CD4-positive, alpha-beta T cell treated with Interleukin-17A for 4 hours (primary cell): ENCODE measurements around the gene CASS4.
A peak's percentile ranks its signal among the peaks of the same experiment; 100 is the strongest.

Source experiments
- DNase-seq: peaks from one replicate; pipeline ENCODE4 v3.0.0-alpha.2; 2020; ENCODE audit warnings: mixed read lengths

CASS4 gene

DNA sequence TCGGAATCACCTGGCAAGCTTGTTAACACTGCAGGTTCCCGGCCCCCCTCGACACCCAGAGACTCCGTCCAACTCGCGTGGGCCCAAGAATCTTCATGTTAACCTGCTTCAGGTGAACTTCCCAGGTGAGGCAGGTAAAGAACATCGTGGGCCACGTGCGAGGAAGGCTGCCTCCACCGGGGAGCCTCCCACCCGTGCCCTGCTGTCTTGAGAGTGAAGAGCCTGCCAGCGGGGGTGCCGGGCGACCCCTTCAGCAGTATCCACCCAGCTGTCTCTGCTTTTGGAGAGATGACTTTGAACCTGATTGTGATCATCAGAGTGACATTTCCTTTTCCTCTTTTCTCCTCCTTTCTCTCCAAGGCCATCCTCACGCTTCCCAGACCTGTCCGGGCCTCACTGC is 33.5 kb downstream of the CASS4 start:
- no peak for DNase-seq

DNA sequence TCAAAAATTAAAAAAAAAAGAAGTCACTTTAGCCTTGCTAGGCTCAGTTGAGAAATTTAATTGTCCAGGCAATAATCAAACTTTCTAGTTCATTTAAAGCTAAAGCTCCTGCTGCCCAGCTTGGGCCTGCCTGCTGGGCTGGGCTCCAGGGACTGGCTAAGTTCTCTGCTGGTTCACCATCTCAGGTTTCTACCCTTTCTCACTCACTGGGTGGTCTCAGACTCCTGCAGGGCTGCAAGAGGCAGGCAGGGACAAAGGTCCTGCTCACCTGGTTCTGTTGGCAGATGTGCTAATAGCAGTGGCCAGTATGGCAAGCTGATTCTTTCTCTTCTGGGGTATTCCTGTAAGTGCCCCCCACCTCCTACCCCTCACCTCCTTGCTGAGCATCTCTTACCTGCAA is 35.2 kb downstream of the CASS4 start:
- no peak for DNase-seq

DNA sequence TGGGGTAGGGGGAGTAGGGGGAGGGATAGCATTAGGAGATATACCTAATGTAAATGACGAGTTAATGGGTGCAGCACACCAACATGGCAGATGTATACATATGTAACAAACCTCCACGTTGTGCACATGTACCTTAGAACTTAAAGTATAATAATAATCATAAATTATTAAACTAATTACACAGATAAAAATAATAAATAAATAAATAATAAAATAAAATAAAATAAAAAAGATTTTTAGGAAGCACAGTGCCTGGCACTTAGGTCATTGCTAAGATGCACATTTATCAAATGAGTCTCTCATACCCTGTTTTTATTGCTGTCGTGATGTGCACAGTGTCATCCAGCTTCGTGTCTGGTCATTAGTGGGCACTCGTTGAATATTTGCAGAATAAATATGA is 37.4 kb downstream of the CASS4 start:
- DNase-seq = no peak

DNA sequence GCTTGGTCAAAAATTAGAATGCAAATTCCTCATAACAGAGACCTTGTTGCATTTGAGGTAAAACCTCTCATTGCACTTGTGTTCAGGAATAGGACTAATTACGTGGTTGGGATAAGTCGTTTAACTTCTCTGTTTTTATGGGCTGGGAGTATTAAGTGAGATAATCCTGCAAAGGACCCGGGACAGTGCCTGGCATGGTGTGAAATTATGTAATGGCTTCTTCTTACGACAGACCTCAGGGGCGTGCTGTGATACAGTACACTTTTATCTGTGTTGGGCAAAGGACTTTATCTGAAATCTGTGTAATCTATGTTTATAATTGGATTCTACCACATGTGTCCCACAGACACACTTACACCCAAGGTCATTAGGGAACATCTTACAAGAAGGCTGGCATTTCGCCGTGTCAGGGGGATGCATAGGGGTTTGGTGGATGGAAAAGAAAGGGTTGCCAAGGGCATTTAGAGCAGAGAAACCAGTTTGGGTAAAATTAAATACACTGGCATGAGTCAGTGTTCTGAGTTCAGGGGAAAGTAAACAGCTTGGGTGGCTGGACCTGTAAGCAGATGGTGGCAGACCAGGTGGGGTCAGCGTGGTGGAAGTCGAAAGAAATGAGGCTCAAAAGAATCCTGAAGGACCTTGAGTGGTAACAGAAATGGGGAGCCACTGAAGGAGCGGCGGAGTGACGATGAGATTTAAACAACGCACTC is 39.2 kb downstream of the CASS4 start:
- no peak for DNase-seq

DNA sequence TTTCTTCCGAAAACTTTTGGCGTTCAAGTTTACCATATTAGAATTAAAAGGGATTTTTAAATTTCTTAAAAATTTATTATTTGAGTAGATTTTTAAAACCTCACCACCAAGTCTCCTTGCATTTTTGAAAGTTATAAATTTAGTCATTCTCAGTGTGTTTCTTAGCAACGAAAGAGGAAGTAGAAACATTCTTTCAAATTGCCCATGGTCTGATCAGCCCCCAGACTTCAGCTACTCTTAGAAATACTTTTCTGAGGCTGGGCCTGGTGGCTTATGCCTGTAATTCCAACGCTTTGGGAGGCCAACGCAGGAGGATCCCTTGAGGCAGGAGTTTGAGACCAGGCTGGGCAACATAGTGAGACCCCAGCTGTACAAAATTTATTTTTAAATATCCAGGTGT is 41.3 kb downstream of the CASS4 start:
- DNase-seq = no peak

DNA sequence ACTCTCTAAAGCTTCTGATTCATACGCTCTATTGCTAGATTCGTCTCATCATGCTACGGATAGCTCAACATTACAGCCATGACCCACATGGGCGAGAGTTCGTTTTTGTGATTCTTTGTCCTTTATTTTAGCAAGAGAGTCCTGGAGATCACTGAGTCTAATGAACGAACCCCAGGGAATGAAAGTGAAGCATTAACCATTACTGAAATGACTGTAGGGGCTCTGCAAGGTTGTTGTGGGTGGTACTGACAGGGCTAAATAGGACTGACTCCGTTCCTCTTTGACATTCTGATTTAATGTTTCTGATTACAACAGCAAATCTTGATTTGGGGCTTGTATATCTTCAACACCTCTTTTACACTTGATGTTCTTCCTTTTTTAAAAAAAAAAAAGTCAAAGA is 42.7 kb downstream of the CASS4 start:
- DNase-seq = no peak

DNA sequence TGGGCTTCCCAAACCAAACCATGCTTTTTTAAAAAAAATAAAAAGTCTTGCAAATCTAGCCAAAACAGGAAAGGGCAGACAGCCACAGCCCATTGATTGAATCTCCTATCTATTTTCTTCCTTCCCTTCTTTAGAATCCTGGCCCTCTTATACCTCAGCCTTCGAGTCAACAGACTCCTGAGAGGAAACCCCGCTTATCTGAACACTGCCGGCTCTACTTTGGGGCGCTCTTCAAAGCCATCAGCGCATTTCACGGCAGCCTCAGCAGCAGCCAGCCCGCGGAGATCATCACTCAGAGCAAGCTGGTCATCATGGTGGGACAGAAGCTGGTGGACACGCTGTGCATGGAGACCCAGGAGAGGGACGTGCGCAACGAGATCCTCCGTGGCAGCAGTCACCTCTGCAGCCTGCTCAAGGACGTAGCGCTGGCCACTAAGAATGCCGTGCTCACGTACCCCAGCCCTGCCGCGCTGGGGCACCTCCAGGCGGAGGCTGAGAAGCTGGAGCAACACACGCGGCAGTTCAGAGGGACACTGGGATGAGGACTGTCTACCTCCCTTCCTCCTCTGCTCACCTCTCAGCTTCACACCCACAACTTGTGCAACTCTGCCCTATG is 46.3 kb downstream of the CASS4 start:
- no peak for DNase-seq

DNA sequence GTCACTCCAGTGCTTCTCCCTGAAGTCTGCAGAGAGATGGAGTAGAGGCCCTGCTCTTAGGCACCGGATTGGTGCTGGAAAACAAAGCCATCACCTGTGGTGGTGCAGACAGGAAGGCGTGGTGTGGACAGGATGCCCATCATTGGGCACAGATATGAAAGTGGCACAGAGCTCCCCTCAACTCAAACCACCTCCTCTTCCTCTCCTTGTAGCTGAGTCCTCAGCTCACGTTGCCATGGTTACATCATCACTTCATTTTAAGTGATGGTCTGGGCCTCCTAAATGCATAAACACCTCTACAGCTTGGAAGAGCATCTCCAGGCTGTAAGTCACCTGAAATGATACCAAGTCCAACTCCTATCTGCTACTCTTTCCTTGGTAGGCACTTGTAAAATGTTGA is 48.4 kb downstream of the CASS4 start:
- DNase-seq = peak; percentile 38

DNA sequence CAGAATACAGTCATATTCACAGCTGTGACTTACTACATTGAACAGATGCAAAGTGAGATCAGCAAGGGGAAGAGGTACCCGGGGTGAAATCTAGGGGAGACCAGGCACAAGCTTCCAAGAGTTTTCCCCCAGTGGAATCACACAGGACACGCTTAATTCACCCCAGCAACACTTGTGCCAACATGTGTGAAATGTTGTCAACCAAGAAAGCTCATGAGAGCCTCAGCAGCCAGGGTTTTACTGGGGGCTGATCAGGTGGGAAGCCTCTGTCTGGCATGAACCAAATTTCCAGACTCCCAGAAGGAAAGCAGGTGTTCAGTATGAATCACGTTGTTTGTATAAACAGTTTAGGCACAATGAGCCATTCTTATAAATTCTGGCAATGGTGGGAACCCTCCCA is 49.5 kb downstream of the CASS4 start:
- DNase-seq = no peak

DNA sequence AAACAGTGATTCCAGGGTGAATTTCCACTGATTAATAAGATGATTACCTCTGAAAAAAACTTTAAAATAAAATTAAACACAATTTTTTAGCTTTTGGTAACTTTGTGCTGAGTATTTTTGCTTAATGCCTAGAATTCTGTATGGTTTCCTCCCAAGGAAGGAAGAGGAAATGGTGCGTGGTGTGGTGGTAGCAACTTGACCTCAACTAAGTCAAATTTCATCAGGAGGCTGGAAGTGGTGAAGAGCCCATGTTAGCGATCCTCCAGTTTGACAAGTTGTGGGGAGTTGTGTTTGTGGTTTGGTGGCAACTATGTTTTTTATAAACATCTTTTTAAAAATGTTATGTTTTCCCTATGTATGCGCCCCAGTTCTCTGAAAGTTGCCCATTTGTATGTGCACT is 51.4 kb downstream of the CASS4 start:
- DNase-seq = peak; percentile 13

DNA sequence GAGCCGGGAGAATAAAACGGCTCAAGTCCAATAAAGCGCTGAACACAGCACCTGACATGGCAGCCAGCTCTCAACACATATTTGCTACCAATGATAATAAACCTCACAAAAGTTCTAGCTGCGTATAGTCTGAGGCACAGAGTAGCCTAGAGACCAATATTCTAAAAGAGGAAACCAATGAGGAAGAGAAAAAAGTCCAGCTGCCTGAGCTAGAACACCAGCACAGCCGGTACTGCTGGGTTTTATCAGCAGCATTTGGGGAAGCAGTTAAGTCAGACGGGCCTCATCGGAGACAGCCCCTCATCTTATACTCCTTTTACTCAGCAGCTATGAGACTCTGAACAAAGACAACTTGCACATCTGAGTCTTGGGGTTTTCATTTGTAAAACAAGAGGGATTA is 53.9 kb downstream of the CASS4 start:
- DNase-seq = no peak

DNA sequence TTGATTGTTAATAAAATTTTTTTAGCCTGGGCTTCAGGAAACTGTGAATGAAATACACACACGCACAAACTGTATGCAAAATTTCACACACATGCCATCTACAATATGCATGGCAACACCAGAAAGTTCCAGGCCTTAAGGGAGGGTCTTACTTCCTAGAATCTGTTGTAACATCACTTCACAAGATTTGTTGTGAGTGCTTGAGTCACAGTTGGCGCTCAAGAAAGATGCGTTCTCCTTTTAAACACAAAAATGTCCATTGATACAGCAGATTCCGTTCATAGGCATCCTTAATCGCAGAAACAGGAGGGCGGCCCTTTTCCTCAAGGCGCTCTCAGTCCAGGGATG is 55.9 kb downstream of the CASS4 start:
- DNase-seq = no peak

DNA sequence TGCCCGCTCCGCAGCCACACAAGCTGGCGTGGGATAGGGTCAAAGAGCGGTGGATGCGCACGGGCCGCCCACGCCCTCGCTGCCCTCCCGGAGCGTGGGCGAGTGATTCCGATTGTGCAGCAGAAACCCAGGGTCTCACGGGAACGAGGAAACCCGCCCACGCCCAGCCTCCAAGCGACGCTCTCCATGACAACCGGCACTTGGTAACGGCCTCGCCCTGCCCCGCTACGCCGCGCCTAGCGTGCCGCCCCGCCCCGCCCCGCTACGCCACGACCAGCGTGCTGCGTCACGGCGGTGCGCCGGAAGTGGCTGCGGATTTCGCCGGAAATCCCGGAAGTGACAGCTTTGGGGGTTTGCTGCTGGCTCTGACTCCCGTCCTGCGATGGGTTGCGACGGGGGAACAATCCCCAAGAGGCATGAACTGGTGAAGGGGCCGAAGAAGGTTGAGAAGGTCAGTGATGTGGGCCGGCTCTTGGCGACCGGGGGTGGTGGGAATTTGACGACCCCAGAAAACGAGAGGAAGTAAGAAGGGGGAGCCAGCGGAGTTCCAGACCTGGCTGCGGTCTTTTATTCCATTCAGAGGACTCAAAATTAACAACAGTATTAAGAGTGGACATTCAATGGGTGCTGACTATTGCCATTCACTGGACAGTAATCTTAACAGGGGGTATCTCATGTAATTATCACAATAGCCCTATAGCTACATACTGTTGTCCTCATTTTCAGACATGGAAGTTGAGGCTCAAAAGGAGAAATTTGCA is 56.4 kb downstream of the CASS4 start, which contains the start of gene RTF2:
TSS of gene RTF2 (plus strand) at position 312 of the 761 bp plus-strand sequence. CDS start at position 383, 71 bp downstream.
- peak; percentile 95 for DNase-seq

DNA sequence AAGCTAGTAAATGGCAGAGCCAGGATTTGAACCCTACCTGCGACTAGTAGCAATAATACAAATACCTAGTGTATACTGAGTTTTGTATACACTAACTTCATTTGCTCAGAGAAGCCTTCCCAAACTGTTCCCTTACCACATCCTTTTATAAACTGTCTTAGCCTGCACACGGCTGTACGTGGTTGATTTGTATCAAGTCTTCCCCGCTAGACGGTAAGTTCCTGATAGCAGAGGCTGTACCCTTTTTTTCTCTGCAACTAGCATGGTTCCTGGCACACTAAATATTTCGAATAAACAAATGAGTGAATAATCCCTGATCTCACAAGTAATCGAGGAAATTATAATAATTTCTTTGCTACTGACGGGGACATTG is 57.0 kb downstream of the CASS4 start:
- no peak for DNase-seq

DNA sequence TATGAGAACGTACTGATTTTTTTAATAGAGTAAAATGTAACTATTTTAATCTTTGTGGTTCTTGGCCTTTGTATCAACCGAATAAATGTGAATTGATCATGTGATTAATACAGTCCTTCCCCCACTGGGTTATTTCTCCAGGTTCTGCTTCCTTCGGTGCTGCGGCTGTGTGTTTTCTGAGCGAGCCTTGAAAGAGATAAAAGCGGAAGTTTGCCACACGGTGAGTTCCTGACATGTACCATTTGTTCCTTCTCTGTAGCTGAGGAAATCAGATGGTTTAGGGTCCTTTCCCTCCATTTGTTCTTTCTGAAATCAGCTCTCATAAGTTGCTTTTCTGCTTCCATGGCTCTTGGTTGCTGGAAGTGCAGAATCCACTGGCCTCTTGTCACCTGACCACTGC is 71.9 kb downstream of the CASS4 start:
- DNase-seq = peak; percentile 37

DNA sequence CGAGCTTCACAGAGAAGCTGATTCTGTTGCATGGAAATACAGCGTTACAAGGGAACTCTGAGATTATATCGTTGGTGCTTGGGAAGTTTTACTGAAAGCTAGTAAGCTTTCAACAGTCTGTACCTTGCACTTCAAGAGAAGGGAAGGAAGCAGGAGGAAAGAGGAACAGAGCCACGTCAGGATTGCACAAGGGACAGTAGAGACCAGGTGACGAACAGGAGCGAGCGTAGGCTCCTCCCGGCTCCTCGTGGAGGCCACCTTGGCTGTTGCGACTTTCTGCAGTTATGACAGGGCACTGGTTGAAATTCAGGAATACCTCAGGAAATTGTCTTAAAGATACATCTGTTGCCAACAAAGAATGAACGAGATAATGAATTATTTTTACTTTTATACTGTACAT is 75.2 kb downstream of the CASS4 start:
- no peak for DNase-seq

DNA sequence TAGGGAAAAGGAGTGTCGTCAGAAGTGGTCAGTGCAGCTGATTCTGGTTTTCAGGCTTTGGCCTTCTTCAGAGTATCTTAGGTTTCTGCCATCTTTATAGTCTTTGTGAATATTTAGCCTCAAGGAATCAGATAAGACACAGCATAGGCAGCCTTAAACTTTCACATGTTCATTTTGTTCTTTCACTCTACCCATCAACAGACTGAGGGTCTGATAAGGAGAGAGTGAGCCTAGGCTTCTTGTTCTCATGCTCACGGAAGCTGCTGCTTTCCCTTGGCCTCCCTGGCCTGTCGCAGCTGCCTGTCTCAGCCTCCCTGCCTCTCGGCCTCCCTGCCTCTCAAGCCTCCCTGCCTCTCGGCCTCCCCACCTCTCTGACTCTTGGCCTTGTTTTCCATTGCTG is 76.5 kb downstream of the CASS4 start:
- no peak for DNase-seq

DNA sequence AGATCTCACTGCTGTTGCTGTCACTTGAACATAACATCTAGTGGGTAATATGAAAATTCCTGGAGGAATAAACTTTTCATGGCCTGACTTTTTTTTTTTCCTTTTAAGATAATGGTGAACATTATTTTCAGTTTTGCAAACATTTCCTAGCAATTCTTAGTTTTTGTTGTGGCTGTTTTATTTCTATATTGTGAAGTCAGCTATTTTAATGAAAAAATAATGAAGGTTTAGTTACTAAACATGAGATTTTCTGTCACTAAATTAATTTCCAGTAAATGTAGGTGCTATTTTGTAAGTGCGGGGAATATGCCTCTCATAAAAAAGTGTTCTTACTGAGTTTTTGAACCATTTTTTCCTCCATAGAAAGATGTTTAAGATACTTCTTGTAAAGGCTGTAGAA is 89.1 kb downstream of the CASS4 start:
- DNase-seq = no peak

DNA sequence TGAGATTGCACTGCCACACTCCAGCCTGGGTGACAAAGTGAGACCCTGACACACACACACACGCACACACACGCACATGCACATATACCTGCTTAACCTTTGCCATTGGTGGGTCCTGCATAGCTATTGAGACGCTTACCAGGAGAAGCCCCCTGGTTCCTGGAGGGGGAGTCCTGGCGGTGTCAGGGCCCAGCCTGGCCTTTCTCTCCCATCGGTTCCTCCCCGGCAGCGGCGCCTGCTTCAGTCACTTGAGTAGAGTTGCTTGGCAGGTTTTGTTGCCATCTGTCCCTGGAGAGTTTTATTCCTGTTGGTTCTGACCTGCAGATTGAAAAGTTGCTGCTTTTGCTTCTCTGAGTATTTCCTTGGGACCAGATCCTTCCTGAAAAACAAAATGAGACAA is 91.9 kb downstream of the CASS4 start:
- DNase-seq = no peak

DNA sequence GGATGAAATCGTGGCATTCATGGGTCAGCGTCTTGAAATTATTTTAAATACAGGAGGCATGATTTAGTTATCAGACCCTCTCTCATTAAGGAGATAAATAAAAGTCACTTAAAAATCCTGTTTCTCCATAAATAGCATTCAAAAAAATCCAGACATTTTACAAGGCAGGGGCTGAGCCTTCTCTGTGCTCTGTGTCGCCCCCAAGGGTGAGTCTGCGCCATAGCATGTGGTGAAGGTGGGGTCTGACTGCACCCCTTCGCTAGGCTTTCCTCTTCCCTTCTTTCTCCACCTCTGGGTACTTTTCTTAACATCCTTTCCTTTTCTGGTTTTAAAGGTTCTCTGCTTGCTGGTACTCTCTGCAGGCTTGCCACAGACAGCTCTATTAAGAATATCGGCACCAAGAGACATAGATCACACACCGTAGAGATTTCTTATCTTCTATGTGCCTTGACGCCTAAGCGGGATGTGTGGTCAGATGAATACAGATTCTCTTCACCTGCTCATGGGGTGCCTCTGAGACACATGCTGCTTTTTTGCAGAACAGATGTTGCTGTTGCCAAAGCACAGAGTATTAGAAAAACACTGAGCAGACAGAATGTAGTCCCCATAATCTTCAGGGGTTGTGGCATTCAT is 92.4 kb downstream of the CASS4 start:
- peak; percentile 37 for DNase-seq

DNA sequence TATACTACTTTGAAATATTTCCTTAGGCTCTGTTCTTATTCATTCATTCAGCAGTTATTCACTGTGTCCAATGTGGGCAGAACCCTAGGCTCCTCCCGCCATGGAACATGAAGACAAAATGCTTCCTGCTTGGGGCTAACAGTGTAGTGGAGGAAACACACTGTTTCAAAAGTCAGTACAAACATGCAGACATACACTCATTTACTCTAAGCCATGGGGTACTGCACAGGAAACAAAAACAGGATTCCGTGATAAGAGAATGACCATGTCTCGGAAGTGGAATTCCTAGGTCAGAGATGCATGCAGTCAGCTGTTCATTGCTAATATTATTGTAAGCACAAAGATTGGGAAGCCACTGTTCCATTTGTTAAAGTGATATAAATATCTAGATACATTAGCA is 94.0 kb downstream of the CASS4 start:
- no peak for DNase-seq
